ENCODE results near the gene KCNQ2.

Gene KCNQ2

GRCh38 chr20:63434599-63435378 is 37.7 kb downstream of the KCNQ2 start:
- peak; percentile 41 for DNase-seq (ENCODE audit: low read depth)

GRCh38 chr20:63433756-63434531 is 38.5 kb downstream of the KCNQ2 start:
- no peak for DNase-seq (ENCODE audit: low read depth)

DNA sequence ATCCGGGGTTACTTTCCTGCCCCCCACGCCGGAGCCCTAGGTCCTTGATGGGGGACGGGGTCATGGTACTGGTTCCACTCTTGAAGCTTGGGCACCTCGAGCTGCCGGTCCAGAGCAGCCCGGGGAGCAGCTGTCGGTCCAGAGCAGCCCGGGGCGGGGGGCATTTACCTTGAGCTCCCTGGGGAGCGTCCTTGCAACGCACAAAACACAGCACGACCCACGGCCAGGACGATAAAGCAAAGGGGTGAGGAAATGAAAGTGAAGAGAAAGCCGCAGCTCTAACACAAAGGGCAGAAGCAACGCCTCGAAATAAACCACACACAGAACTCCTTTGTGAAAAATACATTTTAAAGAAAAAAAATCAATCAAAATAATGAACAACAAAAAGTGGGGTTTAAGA is 39.1 kb downstream of the KCNQ2 start:
- DNase-seq (ENCODE audit: low read depth) = no peak

GRCh38 chr20:63432577-63433325 is 39.7 kb downstream of the KCNQ2 start:
- no peak for DNase-seq (ENCODE audit: low read depth)

- no peak for DNase-seq (ENCODE audit: low read depth)
These were observed 40.5 kb downstream of the KCNQ2 start for GRCh38 chr20:63431944-63432343.

GRCh38 chr20:63430891-63431290 is 41.6 kb downstream of the KCNQ2 start:
- no peak for DNase-seq (ENCODE audit: low read depth)

- no peak for DNase-seq (ENCODE audit: low read depth)
These were observed 42.5 kb downstream of the KCNQ2 start for GRCh38 chr20:63429992-63430391.

- DNase-seq (ENCODE audit: low read depth) = no peak
These were observed 43.4 kb downstream of the KCNQ2 start for GRCh38 chr20:63428906-63429575.

- no peak for DNase-seq (ENCODE audit: low read depth)
These were observed 44.6 kb downstream of the KCNQ2 start for GRCh38 chr20:63427724-63428330.

DNA sequence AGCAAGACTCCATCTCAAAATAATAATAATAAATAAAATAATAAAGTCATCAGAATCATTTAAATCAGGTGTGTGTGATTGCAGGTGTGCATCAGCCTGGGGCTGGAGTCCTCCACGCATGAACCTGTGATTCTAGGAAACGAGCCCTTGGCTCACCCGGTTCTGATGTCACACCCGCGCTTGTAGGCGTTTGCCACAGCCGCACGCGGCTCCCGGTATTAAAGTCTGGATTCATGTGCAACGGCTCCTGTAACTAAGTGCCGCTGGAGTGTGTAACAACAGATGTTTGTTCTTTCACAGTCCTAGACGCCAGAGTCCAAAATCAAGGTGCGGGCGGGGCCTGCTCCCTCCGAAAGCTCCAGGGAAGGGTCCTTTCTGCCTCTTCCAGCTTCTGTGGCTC is 45.2 kb downstream of the KCNQ2 start:
- no peak for DNase-seq (ENCODE audit: low read depth)

- no peak for DNase-seq (ENCODE audit: low read depth)
These were observed 46.5 kb downstream of the KCNQ2 start for GRCh38 chr20:63425846-63426485.

GRCh38 chr20:63424613-63425012 is 47.8 kb downstream of the KCNQ2 start:
- DNase-seq (ENCODE audit: low read depth) = no peak

GRCh38 chr20:63423751-63424150 is 48.7 kb downstream of the KCNQ2 start:
- no peak for DNase-seq (ENCODE audit: low read depth)

- DNase-seq (ENCODE audit: low read depth) = no peak
These were observed 49.8 kb downstream of the KCNQ2 start for GRCh38 chr20:63422653-63423052.

- no peak for DNase-seq (ENCODE audit: low read depth)
These were observed 50.5 kb downstream of the KCNQ2 start for GRCh38 chr20:63421913-63422312.

DNA sequence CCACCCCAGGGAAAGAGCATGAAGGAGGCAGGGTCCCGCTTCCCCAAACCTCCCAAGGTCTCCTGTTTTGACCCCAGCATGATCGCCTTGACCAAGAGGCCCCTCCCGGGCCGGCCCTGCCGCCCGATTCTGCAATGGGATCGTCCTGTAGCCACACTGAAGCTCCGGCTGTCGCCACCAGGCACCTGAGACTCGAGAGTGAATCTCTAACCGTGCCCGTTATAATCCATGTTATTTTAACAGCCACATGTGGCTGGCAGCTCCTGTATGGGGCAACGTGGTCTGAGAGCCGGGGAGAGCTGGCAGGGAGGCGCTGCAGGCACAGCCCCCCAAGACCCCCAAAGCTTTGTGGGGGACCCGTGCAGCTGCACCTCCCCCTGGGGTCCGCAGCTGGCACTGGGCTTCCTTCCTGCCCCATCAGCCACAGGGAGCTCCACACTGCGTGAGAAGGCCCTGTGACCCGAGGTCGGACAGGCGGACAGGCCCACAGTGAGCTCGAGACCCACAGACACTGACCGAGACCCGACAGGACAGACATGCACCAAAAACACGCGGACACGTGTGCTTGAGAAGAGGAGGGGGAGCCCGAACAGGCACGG is 51.3 kb downstream of the KCNQ2 start:
- no peak for DNase-seq (ENCODE audit: low read depth)

DNA sequence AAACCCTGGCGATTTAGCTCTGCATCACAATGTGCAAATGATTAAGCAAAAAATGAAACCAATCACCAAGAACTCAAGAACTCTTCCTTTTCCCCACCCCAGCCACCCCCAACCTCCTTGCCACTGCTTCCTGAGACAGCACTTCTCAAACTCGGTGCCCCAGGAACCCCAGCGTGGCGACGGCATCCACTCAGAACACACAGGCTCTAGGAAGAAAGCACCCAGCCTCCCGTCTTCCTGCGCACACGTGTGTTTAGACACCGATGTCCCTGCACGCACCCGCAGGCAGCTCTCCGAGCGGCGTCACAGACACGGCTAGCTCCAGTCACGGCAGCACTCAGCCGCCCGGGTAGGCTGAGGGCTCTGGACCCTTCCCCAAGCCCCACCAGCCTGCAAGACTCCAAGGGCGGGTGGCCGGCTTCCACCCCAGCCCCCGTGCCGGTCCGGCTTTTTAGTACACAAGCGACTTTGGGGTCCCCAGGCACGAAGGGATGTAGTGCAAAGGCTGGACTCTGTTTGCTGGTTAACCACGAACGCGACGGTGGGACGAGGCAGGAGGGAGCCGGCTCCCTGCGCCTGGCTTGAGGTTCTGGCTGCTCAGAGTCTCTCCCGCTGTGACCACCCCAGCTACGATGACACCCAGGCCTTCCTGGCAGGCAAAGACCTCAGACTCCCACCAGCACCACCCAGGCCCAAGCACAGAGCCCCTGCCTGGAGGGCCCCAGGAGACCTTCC is 51.9 kb downstream of the KCNQ2 start:
- DNase-seq (ENCODE audit: low read depth) = no peak

DNA sequence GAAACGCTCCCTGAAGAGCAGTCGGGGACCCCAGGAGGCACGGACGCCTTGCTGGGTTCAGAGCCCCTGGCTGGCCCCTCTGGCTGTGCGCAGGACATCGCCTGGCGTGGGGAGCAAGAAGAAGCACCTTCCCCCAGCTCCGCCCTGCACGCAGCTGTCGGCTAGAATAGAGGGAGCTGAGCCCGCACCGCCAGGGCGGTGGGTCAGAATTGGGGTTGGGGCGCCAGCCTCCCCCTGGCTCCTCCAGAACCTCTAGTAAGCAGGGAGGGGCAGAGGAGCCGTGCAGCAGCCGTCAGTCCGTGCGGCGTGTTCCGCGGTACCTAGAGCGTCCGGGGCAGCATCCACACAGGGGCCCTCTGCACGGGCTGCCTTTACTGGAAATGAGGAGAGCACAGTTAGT is 53.2 kb downstream of the KCNQ2 start:
- no peak for DNase-seq (ENCODE audit: low read depth)

GRCh38 chr20:63418617-63419016 is 53.8 kb downstream of the KCNQ2 start:
- no peak for DNase-seq (ENCODE audit: low read depth)

DNA sequence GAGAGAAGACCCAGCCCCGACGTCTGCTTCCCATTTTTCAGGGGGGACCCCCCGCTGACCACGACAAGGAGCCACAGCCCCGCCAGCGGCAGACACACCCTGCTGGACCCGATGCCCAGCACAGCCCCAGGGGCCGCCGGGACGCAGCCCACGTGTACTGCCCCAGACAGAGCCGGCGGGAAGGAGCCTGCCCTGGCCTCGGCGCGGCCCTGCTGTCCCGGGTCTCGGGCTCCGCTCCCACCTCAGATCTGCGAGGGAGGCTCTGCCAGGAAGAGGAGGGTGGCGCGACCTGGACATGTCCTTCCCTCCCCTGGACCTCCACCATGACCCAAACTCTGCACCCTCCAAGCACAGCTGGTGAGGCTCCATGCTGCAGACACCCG is 54.7 kb downstream of the KCNQ2 start:
- DNase-seq (ENCODE audit: low read depth) = no peak

All from stimulated activated CD8-positive, alpha-beta memory T cell treated with anti-CD3 and anti-CD28 coated beads, Interleukin-15, amount 100 ng/mL, for 1 hour (primary cell).